Activated CD4-positive, CD25-positive, alpha-beta regulatory T cell (primary cell): ENCODE results near the gene GRB10.

Experiments
- DNase-seq, 4 experiments: peaks; one replicate each; lab custom pipeline; 2025; lab: John Stamatoyannopoulos, UW

The GRB10 gene

DNA sequence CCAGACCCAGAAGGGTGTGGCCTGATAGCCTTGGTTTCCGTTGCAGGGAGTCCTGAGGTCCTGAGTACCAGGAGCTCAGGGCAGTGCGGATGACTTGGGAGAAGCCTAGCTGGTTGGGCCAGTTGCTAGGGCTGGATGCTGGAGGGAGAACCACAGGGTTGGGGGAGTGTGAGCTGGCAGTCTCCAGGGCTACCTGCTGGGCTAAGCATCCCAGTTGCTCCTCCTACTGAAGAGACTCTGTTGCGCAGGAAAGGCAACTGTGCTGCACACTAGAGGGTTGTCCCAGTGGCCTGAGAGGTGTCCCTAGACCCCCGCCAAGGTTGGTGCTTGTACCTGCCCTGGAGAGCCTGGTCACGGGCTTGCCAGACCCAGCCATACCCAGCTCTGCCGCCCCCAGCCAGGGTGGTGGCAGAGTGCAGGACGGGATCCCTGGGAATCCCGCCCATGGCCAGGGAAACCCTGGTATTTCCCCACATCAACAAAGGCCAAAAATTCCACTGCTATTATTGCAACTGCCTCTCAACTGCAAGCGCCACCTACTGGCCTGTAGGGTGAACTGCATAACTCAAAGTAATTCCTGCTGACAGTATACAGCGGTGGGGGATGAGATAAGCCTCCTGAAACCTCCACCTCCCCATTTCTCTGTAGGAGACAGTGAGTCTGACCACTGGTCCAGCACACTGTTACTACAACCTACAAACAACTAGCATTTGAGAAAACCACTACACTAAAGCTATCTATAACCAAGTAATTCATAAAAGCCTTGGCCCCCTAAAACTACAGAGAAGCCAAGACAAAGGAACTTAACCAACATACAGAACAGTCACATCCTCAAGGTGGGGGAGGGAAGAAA is 149.9 kb downstream of the GRB10 start:
- DNase-seq = peak; percentile 24 to 35 (median 30)

DNA sequence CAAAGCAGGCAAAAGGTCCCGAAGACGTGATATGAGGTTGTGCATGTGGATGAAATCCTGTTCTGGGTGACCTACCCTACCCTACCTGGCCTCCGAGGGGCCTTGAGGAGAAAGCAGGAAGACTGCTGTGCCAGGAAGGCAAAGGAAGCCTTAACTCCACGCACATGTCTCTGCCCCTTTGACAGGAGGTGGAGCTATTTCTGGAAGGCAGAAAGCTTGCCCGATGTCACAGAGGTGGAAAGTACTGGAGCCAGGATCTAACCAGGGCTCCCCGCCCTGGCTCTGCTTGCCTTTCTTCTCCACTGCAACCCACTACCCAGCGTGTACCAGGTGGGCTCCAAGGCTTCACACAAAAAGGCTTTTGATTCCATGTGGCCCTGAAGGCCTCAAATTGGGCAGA is 151.1 kb downstream of the GRB10 start:
- no peak for DNase-seq

DNA sequence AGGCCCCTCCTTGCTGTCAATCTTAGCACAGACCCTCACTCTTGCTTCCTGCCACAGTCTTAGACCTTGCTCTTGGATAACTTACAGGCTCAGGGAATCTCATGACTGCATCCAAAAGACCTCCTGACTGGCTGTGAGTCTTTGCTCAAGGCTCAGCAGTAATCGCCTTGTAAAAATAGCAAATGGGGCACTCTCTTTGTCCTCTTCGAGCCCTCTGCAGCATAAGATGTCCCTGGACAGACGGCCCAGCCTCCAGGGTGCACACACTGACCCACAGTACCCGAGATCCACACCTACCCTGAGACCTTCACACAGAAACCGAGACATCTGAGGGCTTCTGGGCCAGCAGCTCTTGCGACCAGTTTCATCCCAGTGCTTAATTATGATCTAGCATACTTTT is 151.6 kb downstream of the GRB10 start:
- DNase-seq = no peak

DNA sequence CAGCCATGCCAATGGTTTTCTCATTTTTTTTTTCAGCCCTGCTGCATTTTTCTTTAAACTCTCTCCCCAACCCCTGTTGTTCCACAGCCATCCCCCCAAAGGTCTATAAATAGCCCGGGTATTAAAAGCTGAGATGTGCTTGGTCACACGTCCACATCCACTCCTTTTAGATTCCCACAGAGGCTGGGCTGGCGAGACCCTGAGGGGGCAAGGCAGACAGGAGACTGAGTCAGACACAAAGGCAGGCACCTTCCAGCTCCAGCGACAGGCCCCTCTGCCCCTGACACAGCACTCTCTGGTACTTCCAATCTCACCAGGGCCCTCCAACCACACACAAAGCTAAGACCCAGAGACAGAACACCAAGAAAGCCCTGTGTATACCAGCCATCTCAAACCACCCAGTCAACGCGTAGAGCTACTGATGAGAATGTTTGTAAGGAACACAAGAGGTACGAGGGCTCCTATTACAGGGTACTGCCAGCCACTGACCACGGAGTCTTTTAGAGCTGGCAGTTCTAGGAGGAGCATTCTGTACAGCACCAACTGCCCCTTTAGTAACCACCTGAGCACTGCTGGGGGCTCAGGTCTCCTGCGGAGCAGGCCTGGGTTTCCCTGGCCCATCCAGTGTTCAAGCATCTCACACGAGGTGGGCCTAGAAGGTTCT is 153.3 kb downstream of the GRB10 start:
- DNase-seq = no peak

- no peak for DNase-seq
Observed at GRCh38 chr7:50628434-50629084, 154.1 kb downstream of the GRB10 start.

GRCh38 chr7:50627824-50628361 is 154.8 kb downstream of the GRB10 start:
- no peak for DNase-seq

DNA sequence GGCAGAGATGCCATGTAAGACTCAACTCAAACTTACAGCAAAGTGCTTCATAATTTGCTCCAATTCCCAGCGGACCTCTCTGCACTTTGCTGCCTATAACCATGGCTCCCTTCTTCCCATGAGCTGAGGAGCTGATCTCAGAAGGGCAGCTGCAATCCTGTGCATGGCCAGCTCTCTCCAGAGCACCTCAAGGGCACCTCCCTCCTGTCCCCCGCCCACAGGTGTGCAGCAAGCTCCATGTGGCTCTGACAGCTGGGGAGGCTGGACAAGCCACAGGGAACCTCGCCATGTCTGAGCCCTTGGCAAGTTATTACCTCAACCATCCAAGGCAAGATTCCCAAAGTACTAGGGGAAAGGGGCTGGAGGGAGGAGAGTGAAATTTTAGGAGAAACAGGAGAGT is 156.4 kb downstream of the GRB10 start:
- no peak for DNase-seq

DNA sequence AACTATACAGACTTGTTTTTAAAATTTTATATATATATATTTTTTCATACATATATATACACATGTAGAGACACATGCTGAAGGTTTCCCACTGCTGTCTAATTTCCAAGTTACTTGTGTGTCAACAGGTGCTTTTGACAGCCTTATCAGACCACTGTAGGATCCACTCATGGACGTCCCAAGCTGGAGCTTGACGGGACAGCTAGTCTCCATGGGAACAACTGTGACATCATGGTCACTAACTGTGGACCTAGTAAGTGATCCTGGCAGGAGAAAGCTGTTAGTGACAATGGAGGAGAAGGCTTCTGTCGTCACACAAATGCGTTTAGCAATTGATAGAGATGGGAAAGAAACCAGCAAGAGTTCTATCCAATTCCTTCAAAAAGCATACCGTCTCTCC is 157.3 kb downstream of the GRB10 start:
- no peak for DNase-seq

- DNase-seq = no peak
Observed at GRCh38 chr7:50622821-50623220, 159.9 kb downstream of the GRB10 start.

DNA sequence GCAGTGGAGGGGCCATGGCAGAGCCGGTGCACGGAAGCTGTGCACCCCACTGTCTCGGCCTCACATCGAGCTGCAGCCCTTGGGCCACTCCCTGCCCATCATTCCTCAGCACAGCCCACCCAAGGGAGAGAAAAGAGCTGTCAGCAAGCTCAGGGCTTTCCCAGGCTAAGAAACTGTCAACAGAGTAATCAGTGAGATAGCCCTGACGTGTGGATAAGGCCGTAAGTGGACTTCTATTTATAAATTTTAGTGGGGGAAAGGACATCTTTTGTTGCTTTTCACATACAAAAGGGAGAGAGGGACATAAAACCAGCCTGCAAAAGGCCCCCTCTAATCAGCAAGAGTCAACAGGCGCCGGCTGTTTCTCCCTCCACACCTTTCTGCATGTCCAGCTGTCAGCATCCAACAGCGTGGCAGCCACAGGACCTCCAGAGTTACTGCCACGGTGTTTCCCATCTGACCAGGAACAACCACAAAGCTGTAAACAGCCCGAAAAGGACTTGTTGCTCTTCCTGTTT is 160.7 kb downstream of the GRB10 start:
- no peak for DNase-seq

DNA sequence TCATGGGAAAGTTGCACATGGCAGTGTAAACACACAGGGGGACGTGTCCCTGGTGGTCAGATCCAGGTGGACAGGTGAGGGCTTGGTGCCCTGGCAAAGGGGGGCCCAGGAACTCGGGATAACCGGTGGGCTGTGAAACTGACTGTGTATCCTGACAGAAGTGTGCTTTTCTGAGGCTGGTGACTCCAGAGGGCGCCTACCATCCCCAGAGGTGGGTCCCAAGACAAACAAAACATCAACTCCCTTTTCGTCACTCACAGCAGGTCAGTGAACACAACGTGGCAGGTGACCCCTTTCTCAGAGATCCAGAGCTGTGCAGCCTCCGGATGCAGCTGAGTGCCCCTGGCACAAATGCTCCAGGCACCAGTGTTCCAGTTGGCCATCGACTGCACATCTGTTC is 161.5 kb downstream of the GRB10 start:
- no peak for DNase-seq

- DNase-seq = no peak
Observed at GRCh38 chr7:50620433-50620832, 162.3 kb downstream of the GRB10 start.

DNA sequence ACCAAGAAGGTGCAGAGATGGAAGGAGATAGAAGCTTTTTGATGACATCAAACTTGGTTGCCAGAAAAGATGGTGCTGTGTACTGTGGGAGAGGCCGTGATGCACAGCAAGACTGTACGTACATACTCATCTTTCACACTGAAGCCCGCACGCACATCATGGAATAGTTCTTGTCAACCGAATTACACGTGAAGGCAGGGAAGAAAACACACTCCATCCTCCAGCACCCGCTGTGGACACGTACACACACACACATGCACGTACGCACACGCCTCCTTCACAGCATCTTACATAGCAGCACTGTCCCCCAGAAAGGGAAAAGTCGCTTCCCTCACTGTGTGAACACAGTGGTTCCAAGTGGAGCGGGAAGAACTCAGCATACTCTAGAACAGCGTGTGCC is 163.0 kb downstream of the GRB10 start:
- no peak for DNase-seq

- DNase-seq = no peak
Observed at GRCh38 chr7:50618281-50618680, 164.4 kb downstream of the GRB10 start.

DNA sequence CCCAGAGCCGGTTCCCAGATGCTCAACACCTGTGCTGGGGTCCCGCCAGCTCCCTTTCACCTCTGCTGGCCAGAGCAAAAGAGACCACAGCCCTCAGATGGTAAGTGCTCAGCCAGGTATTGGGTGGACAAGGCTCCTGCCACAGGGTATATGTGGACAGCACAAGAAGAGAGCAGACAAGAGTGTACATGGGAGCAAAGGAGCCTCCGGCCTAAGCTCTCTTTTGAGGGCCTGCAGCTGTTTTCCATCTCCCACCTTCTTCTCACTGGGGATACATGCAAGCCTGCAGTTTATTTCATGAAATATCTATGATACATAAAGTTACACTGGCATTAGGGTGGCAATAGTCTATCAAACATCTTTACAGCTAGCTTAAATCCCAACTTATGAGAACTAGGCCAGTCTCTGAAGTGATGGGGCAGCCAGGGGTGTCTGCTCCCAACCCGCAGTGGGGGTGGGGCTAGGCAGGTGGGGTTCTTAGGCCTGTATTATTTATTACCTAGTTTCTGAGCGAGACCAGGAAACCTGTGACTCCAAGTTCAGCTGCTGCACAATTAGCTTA is 167.1 kb downstream of the GRB10 start:
- DNase-seq = no peak

GRCh38 chr7:50614721-50615518 is 167.8 kb downstream of the GRB10 start:
- no peak for DNase-seq

GRCh38 chr7:50613473-50613872 is 169.2 kb downstream of the GRB10 start:
- no peak for DNase-seq

- DNase-seq = no peak
Observed at GRCh38 chr7:50612704-50613103, 170.0 kb downstream of the GRB10 start.

DNA sequence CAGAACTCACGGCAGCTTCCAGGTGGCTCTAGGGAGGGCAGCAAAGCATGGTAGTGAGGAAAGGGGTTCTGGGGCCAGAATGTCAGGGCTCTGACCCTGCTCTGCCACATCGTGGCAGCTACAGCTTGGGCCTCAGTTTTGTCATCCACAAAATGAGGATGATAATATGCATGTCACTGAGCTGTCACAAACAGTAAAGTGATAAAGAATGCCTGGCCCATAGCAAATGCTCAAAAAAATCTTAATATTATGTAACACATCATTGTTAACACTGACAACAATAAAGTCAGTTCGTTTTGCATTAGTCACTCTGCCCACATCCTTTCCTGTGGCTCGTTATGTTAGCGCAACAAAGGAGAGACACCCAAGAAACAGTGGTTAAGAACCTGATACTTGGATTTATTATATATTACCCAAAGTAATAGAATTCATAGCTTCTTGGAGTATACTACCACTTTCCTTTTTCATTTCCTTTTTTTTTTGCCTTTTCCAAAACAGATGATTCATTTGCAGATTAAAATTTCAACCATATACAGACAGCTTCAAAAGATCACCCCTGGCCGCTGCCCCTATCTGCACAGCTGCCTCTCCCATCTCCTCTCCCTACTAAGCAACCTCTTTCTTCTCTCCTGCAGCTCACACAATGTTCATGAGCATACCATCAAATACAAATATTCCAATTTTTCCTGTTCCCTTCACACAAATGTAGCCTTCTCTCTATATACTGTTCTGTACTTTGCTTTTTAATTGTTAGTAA is 172.0 kb downstream of the GRB10 start:
- peak in 2 of 4 experiments; percentile 8 to 12 for DNase-seq

- DNase-seq = no peak
Observed at GRCh38 chr7:50608196-50608906, 174.3 kb downstream of the GRB10 start.
